ENCODE results near the gene KRT81. TPM values are rescaled to one million over a fixed set of nuclear protein-coding genes. Genes with fewer than 3 reads are reported as not detected.

The KRT81 gene
- total RNA-seq, 1 donor from 2014 or later = not detected

DNA sequence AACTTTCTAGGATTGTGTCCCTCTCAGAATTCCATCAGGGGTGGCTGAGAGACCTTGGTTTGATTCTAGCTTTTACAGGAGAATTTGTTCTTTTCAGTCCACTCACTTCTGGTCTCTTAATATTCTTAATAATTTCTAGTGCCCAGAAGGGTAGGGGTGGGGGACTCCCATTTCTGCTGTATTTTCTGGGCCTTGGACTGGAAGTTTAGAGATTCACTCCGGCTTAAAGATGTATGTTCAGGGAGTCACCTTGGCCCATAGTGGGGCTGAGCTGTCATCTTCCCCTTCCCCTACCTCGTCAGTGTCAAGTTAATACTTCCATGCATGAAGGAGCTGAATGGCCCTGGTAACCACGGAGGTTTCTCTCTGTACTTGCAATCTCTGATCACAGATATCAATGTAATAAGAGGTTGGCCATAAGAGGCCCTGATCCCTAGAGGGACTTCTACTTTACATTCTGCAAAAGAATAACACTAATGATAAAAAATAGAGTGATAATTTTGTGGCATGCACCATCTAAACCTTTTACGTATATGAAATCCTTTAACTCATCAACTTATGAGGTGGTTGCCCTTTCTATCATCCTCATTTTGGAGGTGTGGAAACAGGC, 6.7 kb downstream of the KRT81 start:
- Mint-ChIP-seq H3K4me1 (ENCODE audit: low read depth) (peaks cover 9% of the 10 kb centered on the region), H3K9me3 (no peaks in the 10 kb centered on the region), H3K27ac (no peak overlapping the region), H3K4me3 (no peak overlapping the region), H3K36me3 (ENCODE audit: low read depth) (peaks cover 2% of the 10 kb centered on the region), H3K27me3 (ENCODE audit: insufficient read depth) (peaks cover 9% of the 10 kb centered on the region)
- no peak for DNase-seq (ENCODE audit: low spot score)
- intact Hi-C loops (cut with micrococcal nuclease) = no loop called here

GRCh38 chr12:52280796-52281560, 10.4 kb downstream of the KRT81 start:
- H3K4me1 Mint-ChIP-seq (ENCODE audit: low read depth) = peaks cover 19% of the 10 kb centered on the region
- DNase-seq (ENCODE audit: low spot score) = no peak
- intact Hi-C loops (cut with micrococcal nuclease) = no loop called here
- peaks cover 20% of the 10 kb centered on the region for H3K27me3 Mint-ChIP-seq (ENCODE audit: insufficient read depth)
- H3K9me3 Mint-ChIP-seq = no peaks in the 10 kb centered on the region
- H3K4me3 Mint-ChIP-seq = no peak overlapping the region
- peaks cover 2% of the 10 kb centered on the region for H3K36me3 Mint-ChIP-seq (ENCODE audit: low read depth)
- H3K27ac Mint-ChIP-seq = no peak overlapping the region

- no peak for DNase-seq (ENCODE audit: low spot score)
- no peaks in the 10 kb centered on the region for H3K9me3 Mint-ChIP-seq
- H3K4me3 Mint-ChIP-seq = no peak overlapping the region
- H3K27me3 Mint-ChIP-seq (ENCODE audit: insufficient read depth) = peaks cover 20% of the 10 kb centered on the region
- intact Hi-C loops (cut with micrococcal nuclease) = no loop called here
- peaks cover 19% of the 10 kb centered on the region for H3K4me1 Mint-ChIP-seq (ENCODE audit: low read depth)
- peaks cover 2% of the 10 kb centered on the region for H3K36me3 Mint-ChIP-seq (ENCODE audit: low read depth)
- H3K27ac Mint-ChIP-seq = no peak overlapping the region
These were observed 11.0 kb downstream of the KRT81 start for GRCh38 chr12:52280319-52280795.

DNA sequence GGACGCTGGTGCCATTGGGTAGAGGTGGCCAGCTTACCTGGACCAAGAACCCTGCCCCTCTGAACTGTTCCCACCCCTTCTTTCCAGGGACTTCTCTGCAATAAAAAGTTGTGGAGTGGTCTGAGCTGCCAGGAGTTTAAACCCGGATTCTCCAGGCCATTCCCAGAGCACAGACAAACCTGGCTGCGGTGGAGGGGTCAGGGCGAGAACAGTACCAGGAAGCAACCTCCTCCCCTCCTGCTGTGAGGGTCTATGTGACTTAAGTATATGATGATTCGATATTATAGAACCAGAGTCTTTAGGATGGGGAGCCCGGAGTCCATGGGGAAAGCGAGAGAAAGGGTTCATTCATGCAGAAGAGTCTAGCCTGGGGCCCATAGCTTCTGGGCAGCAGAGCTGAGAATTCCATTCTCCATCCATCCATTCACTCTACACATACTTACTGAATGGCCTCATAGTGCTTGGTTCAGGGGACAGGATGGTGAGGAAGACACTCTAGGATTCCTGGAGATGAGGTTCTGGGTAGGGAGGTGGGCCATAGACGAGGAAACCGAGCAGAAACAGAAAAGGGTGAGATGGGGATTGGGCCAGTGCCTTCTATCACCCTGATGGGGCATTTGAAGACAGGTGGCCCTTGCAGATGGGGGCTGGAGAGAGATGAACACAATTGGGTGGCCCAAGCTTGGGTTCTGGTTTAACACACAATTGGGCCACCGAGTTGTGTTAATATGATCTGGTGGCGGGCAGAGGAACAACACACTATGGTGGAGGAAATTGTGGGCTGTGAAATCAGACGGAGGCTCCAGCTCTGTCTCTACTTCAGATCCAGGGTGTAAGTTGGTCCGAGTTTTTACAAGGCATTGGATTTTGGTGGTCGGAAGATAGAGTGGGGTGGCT, 11.7 kb downstream of the KRT81 start:
- H3K27ac Mint-ChIP-seq = no peak overlapping the region
- no peak for DNase-seq (ENCODE audit: low spot score)
- intact Hi-C loops (cut with micrococcal nuclease) = loop anchor here (1.0 to 5.0 kb wide), 2 partner anchors 48 to 57 kb away; no protein-coding TSS in a partner anchor
- peaks cover 25% of the 10 kb centered on the region for H3K27me3 Mint-ChIP-seq (ENCODE audit: insufficient read depth)
- H3K4me1 Mint-ChIP-seq (ENCODE audit: low read depth) = peaks cover 23% of the 10 kb centered on the region
- H3K36me3 Mint-ChIP-seq (ENCODE audit: low read depth) = peaks cover 2% of the 10 kb centered on the region
- no peaks in the 10 kb centered on the region for H3K9me3 Mint-ChIP-seq
- H3K4me3 Mint-ChIP-seq = no peak overlapping the region

DNA sequence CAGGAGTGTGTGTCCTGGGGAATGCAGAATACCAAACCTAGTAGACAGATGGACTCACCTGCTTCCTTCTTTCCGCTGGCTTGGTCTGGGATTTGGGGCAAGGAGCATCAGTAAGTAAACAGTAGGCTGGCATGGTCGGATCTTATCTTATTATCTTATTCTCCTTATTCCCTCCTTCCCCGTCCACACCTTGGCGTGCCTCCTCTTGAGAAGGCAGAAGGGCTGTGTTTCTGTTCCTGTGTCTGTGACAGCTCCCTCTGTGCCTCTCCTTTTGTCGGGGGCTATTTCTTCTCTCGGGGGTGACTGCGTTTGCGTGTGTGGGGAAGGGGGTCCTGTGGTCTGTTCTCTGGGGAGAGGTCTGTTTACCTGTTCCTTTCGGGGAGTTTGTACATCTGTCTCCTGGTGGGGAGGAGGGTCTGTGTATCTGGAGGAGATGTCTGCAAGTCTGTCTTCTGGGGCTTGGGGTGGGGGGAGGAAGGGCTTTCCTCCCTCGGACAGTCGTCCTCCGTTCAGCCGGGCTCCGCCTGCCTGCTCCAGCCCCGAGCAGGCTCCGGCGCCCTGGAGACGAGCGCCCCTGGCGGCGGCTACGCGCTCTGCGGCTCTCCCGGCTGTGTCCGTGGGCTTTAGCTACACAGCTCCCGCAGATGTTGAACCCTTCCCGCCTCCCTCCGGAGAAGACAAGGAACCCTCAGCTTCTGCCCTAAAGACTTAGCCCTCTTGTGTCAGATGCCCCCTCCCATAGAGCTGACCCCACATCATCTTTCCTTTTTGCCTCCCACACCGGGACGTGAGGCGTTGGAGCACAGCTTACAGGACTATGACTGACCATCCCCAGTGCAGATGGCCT, 12.5 kb downstream of the KRT81 start:
- peak; percentile 68 for DNase-seq (ENCODE audit: low spot score)
- Mint-ChIP-seq H3K9me3 (no peaks in the 10 kb centered on the region), H3K27me3 (ENCODE audit: insufficient read depth) (peaks cover 25% of the 10 kb centered on the region), H3K36me3 (ENCODE audit: low read depth) (peaks cover 2% of the 10 kb centered on the region), H3K4me3 (peak overlapping the region; percentile 49), H3K27ac (no peak overlapping the region), H3K4me1 (ENCODE audit: low read depth) (peaks cover 23% of the 10 kb centered on the region)
- intact Hi-C loops (cut with micrococcal nuclease) = loop anchor here (1.0 to 5.0 kb wide), 2 partner anchors 49 to 56 kb away; no protein-coding TSS in a partner anchor

- H3K27ac Mint-ChIP-seq = no peak overlapping the region
- DNase-seq (ENCODE audit: low spot score) = no peak
- peaks cover 2% of the 10 kb centered on the region for H3K36me3 Mint-ChIP-seq (ENCODE audit: low read depth)
- intact Hi-C loops (cut with micrococcal nuclease) = loop anchor here (5.0 kb wide), 1 partner anchor 50 kb away; no protein-coding TSS in a partner anchor
- H3K27me3 Mint-ChIP-seq (ENCODE audit: insufficient read depth) = peaks cover 30% of the 10 kb centered on the region
- no peaks in the 10 kb centered on the region for H3K9me3 Mint-ChIP-seq
- peaks cover 23% of the 10 kb centered on the region for H3K4me1 Mint-ChIP-seq (ENCODE audit: low read depth)
- H3K4me3 Mint-ChIP-seq = no peak overlapping the region
These were observed 13.7 kb downstream of the KRT81 start for GRCh38 chr12:52277486-52278245.

DNA sequence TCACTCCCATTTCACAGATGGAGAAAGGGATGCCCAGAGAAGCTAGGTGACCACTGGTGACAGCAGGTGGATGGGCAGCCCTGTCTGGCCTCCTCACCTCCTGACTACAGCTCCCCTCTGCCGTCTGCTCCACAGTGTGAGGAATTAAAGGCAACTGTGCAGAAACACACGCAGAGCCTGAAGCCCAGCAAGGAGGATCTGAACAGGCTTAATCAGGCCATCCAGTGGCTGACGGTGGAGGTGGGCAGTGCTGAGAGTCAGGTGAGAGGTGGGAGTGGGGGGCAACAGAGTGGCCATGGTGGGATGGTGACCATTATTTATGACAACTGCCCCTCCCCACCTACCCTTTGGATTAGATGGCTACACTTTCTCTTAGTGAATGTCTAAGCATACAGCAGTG, 15.6 kb downstream of the KRT81 start:
- Mint-ChIP-seq H3K4me3 (no peak overlapping the region), H3K27me3 (ENCODE audit: insufficient read depth) (peaks cover 38% of the 10 kb centered on the region), H3K27ac (no peak overlapping the region), H3K9me3 (no peaks in the 10 kb centered on the region), H3K36me3 (ENCODE audit: low read depth) (peaks cover 6% of the 10 kb centered on the region), H3K4me1 (ENCODE audit: low read depth) (peaks cover 23% of the 10 kb centered on the region)
- intact Hi-C loops (cut with micrococcal nuclease) = loop anchor here (5.0 kb wide), 1 partner anchor 52 kb away; no protein-coding TSS in a partner anchor
- DNase-seq (ENCODE audit: low spot score) = no peak

DNA sequence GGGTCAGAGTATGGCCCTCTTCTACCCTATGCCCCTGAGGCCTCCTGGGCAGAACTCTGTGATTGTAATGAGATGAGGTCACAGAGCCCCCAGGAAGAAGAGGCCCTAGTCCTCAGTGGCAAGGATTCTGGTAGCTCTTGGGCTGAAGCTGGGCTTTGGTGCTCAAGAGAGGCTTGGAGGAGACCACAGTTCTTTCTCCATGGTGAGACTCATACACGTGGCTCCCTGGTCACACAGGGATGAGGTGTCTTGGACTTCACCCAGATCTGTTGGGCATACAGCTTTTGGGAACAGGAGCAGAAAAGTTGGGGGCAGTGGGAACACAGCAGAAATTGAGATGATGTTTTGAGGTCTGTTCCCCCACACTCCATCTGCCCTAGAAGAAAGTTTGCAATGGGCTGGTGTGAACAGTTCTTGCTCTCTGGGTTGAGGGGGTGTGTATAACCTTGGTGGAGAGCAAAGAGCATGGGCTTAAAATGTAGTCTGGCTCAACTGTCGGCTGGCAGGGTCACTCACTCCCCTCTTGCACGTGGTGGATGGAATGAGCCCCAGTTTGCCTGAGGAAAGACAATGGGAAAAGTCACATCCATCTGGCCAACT, 16.7 kb downstream of the KRT81 start, which contains the start of gene KRT86:
Gene KRT86 (plus strand): TSS at position 125 of the 600 bp plus-strand sequence. CDS start 27,272 bp downstream, outside the sequence.
- no peak within 1 kb of the TSS for H3K27ac Mint-ChIP-seq
- DNase-seq (ENCODE audit: low spot score) = no peak
- intact Hi-C loops (cut with micrococcal nuclease) = loop anchor here (5.0 kb wide), 1 partner anchor 53 kb away; no protein-coding TSS in a partner anchor
- H3K4me1 Mint-ChIP-seq (ENCODE audit: low read depth) = peaks cover 23% of the 10 kb centered on the region
- H3K9me3 Mint-ChIP-seq = no peaks in the 10 kb centered on the region
- H3K27me3 Mint-ChIP-seq (ENCODE audit: insufficient read depth) = peaks cover 37% of the 10 kb centered on the region
- peaks cover 8% of the 10 kb centered on the region for H3K36me3 Mint-ChIP-seq (ENCODE audit: low read depth)
- H3K4me3 Mint-ChIP-seq = no peak within 1 kb of the TSS

GRCh38 chr12:52271158-52271557, 20.2 kb downstream of the KRT81 start:
- peaks cover 27% of the 10 kb centered on the region for H3K27me3 Mint-ChIP-seq (ENCODE audit: insufficient read depth)
- H3K4me1 Mint-ChIP-seq (ENCODE audit: low read depth) = peaks cover 10% of the 10 kb centered on the region
- DNase-seq (ENCODE audit: low spot score) = no peak
- H3K27ac Mint-ChIP-seq = no peak overlapping the region
- no peak overlapping the region for H3K4me3 Mint-ChIP-seq
- no peaks in the 10 kb centered on the region for H3K9me3 Mint-ChIP-seq
- intact Hi-C loops (cut with micrococcal nuclease) = no loop called here
- peaks cover 12% of the 10 kb centered on the region for H3K36me3 Mint-ChIP-seq (ENCODE audit: low read depth)

- H3K27ac Mint-ChIP-seq = no peak overlapping the region
- H3K4me3 Mint-ChIP-seq = no peak overlapping the region
- H3K4me1 Mint-ChIP-seq (ENCODE audit: low read depth) = peaks cover 10% of the 10 kb centered on the region
- peaks cover 14% of the 10 kb centered on the region for H3K36me3 Mint-ChIP-seq (ENCODE audit: low read depth)
- intact Hi-C loops (cut with micrococcal nuclease) = no loop called here
- H3K9me3 Mint-ChIP-seq = no peaks in the 10 kb centered on the region
- H3K27me3 Mint-ChIP-seq (ENCODE audit: insufficient read depth) = peaks cover 26% of the 10 kb centered on the region
- no peak for DNase-seq (ENCODE audit: low spot score)
These were observed 20.7 kb downstream of the KRT81 start for GRCh38 chr12:52270541-52271070.

DNA sequence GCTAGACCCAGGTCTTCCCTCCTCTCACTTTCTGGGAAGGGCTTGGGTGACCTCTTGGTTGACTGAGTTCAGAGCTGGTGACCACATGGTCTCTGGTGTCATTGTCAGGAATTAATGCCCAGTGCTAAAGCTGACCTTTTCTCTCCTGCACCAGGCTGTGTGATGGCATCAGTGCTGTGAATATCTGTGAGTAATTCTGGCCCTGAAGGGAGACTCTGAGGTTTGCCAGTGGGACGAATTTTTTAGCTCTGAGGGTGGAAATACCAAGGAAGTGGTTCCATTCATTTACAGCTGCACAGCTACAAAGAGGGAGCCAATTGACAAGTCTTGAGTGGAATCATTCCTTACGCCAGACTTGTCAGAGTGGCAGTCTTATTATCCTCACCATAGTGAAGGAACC, 23.1 kb downstream of the KRT81 start:
- no peak for DNase-seq (ENCODE audit: low spot score)
- Mint-ChIP-seq H3K4me1 (ENCODE audit: low read depth) (peaks cover 6% of the 10 kb centered on the region), H3K9me3 (no peaks in the 10 kb centered on the region), H3K36me3 (ENCODE audit: low read depth) (peaks cover 20% of the 10 kb centered on the region), H3K27ac (no peak overlapping the region), H3K4me3 (no peak overlapping the region), H3K27me3 (ENCODE audit: insufficient read depth) (peaks cover 21% of the 10 kb centered on the region)
- intact Hi-C loops (cut with micrococcal nuclease) = no loop called here
